ENCODE measurements around the gene NCR3LG1.

NCR3LG1 gene

DNA sequence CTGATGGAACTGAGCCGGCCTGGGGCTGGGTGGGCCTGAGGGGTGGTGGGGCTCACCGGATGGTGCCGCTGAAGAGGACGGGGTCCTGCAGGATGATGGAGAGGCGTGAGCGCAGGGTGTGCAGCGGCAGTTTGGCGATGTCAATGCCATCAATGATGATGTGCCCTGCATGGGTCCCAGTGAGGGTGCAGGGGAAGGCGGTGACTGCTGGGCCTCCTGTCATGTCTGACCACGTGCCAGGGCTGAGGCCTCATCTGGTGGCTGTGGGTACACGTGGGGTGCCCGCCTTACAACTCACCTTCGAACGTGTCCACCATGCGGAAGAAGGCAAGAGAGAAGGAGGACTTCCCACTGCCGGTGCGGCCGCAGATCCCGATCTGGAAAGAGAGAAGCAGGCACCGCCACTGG, 44.0 kb downstream of the NCR3LG1 start:
- DNase-seq: no peak

- no peak for DNase-seq
Observed at GRCh38 chr11:17395978-17396377, 44.4 kb downstream of the NCR3LG1 start.

DNA sequence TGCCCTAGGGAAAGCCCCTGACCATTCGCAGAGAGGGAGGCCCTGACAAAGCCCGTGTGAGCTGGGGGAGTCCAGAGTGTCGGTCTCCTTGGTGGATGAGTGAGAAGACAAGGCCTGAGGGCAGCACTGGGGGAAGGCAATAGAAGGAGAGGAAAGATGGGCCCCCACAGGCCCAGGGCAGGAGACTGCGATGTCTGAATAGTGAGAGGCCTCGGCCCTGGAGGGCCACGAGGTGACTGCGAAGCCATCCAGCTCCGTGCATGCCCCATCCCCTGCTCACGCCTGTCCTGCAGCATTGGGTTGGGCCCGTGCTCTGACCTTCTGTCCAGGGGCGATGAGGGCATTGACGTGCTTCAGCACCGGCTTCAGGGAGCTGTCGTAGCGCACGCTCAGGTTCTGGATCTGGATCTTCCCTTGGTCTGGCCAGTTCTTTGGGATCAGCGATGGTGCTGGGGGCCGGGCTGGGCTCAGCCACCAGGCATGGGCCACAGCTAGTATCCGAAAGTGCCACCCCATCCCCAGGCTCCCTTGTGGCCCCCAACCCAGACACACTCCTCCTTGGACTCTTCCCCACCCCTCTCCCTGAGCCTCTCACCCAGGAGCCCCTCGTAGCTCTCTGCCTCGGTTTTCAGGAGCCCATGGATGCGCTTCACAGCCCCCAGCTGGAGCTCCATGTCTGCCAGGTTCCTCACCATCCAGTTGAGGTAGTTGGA, 45.2 kb downstream of the NCR3LG1 start:
- no peak for DNase-seq

DNA sequence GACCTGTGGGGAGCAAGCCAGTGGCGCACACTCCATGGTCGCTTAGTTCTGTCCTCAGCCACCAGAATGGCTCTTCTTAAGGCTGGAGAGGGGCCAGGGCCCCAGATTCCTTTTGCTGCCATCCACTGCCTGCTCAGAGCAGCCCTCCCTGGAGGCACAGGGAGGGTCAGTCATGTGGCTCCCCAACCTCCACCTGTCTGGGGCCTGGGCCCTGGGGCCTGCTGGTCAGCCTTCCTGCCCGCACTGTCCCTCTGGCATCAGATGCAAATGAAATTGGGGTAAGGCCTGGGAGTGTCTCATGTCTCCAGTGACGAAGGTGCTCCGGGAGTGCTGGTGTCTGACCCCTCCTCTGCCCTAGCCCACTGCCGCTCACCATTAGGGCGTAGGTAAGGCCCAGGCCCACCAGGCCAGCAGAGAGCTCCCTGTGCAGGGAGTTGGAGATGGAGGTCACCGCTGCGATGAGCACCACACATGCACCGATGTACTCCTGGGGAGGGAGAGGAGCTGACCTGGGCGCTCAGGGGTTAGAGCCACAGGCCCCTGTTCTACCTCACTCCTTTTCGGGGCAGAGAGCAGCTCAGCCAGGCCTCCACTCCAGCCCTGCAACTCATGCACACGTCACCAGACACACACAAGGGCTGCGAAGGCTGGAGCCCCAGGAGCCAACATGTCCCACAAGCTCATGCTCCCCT, 45.9 kb downstream of the NCR3LG1 start:
- no peak for DNase-seq

DNA sequence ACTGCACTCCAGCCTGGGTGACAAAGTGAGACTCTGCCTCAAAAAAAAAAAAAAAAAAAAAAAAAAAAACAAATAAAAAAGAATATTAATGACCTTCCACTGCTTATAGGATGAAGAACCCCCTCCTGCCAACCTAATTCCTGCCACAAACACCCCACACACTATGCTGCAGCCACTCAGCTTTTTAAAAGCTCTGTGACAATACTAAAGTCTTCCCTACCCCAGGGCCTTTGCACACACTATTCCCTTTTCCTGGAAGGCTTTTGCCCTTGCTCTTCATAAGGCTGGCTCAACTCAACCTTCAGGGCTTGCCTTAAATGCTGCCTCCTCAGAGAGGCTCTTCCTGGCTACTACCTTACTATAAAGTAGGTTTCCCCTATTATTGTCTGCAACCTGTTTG, 47.6 kb downstream of the NCR3LG1 start:
- DNase-seq: no peak

GRCh38 chr11:17400048-17400775, 48.6 kb downstream of the NCR3LG1 start:
- DNase-seq: no peak

GRCh38 chr11:17401316-17401715, 49.7 kb downstream of the NCR3LG1 start:
- no peak for DNase-seq

GRCh38 chr11:17401841-17402240, 50.2 kb downstream of the NCR3LG1 start:
- no peak for DNase-seq

- DNase-seq: no peak
Observed at GRCh38 chr11:17402486-17402885, 50.9 kb downstream of the NCR3LG1 start.

DNA sequence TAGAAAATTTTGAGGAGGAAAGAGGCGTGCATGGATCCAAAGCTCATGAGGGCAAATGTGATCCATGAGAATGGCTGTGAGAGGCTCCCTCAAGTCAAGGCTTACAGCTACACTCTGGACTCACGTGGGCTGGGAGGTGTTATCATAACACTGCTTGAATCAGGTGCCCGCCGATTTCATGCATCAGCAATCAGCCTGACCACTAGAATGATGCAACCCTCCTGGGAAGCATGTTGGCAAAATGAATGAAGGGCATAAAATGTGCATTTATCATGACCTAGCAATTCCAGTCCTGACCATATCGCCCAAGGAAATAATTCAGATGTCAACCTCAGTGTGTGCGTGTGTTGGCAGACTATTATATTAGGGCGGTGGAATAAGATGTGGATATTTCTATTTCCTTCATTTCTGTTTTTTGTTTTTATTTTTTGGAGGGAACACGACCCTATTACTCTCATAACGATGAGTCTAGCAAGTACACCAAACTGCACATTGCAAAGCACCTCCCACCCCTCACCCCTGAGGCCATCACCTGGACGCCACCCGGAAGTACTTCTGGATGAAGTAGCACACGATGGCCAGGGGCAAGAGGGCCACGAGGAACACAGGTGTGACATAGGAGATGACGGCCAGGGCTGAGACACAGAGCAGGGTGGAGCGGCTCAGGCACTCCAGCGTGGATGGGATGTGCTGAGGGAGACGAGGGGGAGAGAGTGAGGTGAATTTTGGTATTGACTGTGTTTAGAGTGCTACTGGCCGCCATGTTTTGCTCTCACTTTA, 52.6 kb downstream of the NCR3LG1 start:
- no peak for DNase-seq

DNA sequence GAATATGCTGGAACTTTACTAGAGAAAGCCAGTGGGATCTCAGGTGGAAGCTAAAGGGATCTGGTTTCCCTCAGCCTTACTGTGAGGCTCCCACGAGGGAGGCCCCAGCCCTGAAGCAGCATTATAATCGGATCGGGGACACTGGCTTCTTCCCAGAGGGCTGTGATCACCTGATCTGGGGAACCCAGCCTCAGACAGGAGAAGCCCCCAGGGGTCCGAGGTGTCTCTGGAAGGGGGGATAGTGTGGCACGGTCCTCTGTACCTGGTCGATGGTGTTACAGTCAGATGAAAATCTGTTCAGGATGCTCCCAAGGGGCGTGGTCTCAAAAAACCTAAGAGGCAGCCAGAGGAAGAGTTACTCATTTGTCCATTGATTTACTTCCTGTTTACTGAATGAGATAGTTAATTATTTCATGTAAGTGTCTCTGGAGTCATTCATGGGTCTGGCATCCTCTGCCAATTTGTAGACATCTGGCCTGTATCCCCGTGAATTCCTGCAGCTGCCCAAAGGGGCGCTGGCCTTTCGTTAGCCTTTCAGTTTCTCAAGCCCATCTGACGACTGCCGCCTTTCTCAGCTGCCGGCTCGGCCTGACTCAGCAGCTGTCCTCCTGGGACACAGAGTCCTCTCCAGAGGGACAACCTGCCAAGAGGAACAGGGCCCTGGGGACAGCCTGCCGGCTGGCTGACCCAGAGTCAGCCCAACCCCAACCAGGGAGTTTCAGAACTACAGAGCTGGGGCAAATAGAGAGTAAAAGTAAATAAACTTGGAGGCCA, 53.8 kb downstream of the NCR3LG1 start:
- peak; percentile 83 for DNase-seq

DNA sequence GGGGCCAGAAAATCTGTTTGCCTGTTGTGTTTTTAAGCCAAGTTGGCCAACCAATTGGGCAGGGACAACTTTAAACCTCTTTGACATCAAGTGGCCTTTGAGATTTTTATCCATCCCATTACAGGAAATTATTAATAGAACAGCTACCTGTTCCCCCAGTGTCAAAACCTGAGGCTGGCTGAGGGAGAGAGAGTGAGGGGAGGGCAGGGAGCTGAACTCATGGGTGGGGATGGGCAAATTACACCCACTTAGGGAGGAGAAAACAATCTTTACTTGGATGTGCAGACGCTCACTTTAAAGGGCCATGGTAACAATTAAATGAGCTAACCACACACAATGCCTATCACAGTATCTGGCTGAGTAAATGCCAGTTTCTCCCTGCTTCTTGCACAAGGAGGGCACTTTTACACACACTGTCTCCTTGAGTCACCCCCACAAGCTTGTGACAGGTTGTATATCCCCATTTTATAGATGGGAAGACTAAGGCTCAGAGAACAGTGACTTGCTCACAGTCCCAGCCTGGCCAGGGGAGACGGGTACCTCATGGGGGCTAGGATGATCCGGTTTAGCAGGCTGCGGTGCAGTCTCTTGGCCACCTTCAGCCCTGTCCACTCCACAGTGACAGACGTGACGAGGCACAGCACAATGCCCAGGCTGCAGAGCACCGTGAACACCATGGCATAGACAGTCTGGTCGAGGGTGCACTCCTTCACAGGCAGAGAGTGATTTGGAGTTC, 54.6 kb downstream of the NCR3LG1 start:
- no peak for DNase-seq

- DNase-seq: no peak
Observed at GRCh38 chr11:17406818-17407149, 55.2 kb downstream of the NCR3LG1 start.

DNA sequence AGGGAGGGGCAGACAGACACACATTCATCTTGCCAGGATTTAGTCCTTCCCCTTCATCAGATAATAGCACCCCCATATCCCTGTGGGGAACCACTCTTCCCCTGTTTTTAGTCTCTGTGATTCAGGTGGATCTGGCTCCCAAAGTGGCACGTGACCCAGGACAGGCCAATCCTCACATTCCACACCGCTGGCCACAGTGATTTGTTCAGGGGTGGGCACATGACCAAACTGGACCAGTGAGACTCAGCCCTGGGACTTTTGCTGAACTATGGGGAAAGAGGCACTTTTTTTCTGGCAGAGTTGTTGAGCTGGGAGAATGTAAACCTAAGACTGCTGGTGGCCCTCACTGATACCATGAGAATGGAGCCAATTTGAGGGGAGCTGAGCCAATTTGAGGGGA, 56.0 kb downstream of the NCR3LG1 start:
- no peak for DNase-seq

DNA sequence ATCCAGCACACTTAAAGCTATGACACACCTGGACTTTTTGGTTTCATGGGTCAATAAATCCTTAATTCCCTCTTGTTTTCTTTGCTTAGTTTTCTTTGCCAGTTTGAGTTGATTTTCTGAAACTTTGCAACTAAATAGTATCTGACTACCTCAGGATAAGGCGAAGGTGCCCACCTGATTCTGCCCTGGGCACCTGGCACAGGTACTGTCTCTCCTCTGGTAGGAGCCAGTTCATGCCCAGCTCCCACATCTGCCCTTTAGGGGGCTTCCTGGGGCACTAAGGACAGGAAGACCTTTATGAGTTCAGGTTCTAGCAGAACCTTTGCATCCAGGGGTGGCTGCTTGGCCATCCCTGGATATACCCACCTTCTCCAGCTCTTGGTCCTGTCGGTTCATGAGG, 56.4 kb downstream of the NCR3LG1 start:
- DNase-seq: no peak

DNA sequence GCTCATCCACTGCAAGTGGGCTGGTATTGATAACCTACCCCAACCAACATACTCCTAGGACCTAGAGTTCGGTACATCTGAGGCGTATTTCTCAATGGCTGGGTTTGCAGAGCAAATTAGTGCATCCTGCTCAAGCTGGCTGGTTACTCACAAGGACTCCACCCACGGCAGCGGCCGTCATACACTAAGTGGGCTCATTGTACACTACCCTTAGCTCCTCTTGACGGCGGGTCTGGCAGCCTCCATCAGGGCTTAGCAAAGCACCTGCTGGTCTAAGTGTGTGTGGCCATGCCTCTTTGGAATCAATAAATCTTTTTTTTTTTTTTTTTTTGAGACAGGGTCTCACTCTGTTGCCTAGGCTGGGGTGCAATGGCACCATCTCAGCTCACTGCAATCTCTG, 57.0 kb downstream of the NCR3LG1 start:
- DNase-seq: peak; percentile 37

GRCh38 chr11:17410606-17411379, 59.2 kb downstream of the NCR3LG1 start:
- no peak for DNase-seq

GRCh38 chr11:17411418-17411817, 59.8 kb downstream of the NCR3LG1 start:
- DNase-seq: no peak

- DNase-seq: peak; percentile 24
Observed at GRCh38 chr11:17412488-17413180, 61.0 kb downstream of the NCR3LG1 start.

All from DMS153 (cell line).